Fibroblast of lung (primary cell): ENCODE measurements around the gene STK11.

Experiments
- EZH2 ChIP-seq: IDR thresholded peaks from 2 replicates; pipeline ENCODE4 v1.5.1; 2012; ENCODE audit warnings: low read length, control low read depth, mild to moderate bottlenecking; ENCODE audit errors: missing control alignments
- TF ChIP-seq, protein P1 (sequence below), 2 donors: IDR thresholded peaks in 1 of 2; conservative IDR thresholded peaks in 1 of 2; 1 replicate in 1 of 2; 2 replicates in 1 of 2; pipeline ENCODE4 v1.5.1; 2011 to 2012; ENCODE audit warnings: low read length in 2 of 2, control low read depth in 1 of 2, inconsistent platforms in 1 of 2, low read depth in 1 of 2, mild to moderate bottlenecking in 1 of 2

DNA sequence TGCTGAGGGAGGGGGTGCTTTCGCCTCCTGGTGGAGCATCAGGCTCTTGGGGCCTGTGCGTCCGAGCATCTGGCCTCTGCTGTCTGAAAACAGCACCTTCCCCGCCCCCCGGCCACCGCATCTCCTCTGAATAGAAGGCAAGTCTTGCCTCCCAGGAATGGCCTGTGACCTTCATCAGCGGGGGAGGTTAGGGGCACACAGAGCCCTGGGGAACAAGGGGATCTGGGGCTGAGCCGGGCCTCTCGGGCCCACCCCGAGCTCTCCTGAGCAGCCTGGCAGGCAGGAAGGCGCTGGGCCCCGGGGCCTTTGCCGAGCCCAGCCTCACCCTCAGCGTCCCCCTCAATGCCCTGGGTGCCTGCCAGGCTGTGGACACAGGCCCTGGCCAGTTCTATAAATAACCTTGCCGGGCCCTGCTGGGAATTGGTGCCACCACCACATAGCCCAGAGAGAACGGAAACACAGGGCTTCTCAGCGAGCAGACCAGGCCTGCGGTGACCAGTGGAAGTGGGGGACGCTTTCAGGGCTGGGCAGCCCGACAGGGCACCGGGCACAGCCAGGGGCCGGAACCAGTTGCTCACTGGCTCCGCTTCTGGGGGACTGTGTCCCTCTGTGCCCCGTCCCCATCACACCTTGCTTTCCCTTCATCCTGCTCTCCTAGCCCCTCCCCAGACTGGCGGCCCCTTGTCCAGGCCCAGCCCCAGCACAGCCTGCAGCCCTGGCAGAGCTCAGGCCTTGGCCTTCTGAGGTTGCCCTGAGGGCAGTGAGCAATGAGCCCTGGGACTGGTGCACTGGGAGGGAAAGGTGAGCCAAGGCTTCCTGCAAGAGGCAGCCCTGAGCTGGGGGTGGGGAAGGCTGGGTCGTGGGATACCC, 9.5 kb downstream of the STK11 start:
- TF ChIP-seq, protein P1, sequence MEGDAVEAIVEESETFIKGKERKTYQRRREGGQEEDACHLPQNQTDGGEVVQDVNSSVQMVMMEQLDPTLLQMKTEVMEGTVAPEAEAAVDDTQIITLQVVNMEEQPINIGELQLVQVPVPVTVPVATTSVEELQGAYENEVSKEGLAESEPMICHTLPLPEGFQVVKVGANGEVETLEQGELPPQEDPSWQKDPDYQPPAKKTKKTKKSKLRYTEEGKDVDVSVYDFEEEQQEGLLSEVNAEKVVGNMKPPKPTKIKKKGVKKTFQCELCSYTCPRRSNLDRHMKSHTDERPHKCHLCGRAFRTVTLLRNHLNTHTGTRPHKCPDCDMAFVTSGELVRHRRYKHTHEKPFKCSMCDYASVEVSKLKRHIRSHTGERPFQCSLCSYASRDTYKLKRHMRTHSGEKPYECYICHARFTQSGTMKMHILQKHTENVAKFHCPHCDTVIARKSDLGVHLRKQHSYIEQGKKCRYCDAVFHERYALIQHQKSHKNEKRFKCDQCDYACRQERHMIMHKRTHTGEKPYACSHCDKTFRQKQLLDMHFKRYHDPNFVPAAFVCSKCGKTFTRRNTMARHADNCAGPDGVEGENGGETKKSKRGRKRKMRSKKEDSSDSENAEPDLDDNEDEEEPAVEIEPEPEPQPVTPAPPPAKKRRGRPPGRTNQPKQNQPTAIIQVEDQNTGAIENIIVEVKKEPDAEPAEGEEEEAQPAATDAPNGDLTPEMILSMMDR (conservative IDR thresholded peaks at IDR 0.05 in 1 of 2, IDR thresholded peaks at IDR 0.05 in 1 of 2; ENCODE audit: low read depth in 1 of 2, low read length in 2 of 2), result peak in 1 of 2 donors; percentile 3
- TF ChIP-seq EZH2, result no peak
